Sigmoid colon (tissue), 7 donors: ENCODE data around the gene IFNAR1. TPM values are rescaled to one million over a fixed set of nuclear protein-coding genes. Genes with fewer than 3 reads are reported as not detected.

Source experiments
- DNase-seq: peaks from one replicate; pipeline ENCODE4 v3.0.0-alpha.2; 2019
- H3K27ac ChIP-seq, 4 donors: fragments of 200-600 bp; sonication (generic); one replicate each; pipeline ENCODE4 v1.5.1; 2016 to 2019; ENCODE audit warnings: mild to moderate bottlenecking in 1 of 4
- H3K27me3 ChIP-seq, 3 donors: fragments of 200-600 bp; sonication (generic); one replicate each; pipeline ENCODE4 v1.5.1; 2019; ENCODE audit warnings: mild to moderate bottlenecking in 1 of 3
- H3K36me3 ChIP-seq, 4 donors: fragments of 200-600 bp; sonication (generic); one replicate each; pipeline ENCODE4 v1.5.1; 2016 to 2019
- H3K4me1 ChIP-seq, 4 donors: fragments of 200-600 bp; sonication (generic); one replicate each; pipeline ENCODE4 v1.5.1; 2017 to 2019
- H3K4me3 ChIP-seq, 4 donors: fragments of 200-600 bp; sonication (generic); one replicate each; pipeline ENCODE4 v1.5.1; 2017 to 2019; ENCODE audit warnings: mild to moderate bottlenecking in 2 of 4, moderate library complexity in 1 of 4
- H3K9me3 ChIP-seq, 4 donors: fragments of 200-600 bp in 3 of 4; sonication (generic) in 3 of 4; one replicate each; pipeline versions ENCODE4 v1.5.1 to v1.6.1; 2013 to 2019
- CTCF ChIP-seq, 4 experiments: fragments of 450-650 bp in 3 of 4; fragments of 200-600 bp in 1 of 4; IDR thresholded peaks; one replicate each; pipeline ENCODE4 v1.5.1; 2016 to 2019; ENCODE audit warnings: antibody characterized with exemption in 4 of 4, mild to moderate bottlenecking in 3 of 4, moderate library complexity in 2 of 4
- EP300 ChIP-seq, 4 donors: sonication (generic); formaldehyde crosslinking; IDR thresholded peaks; one replicate each; pipeline ENCODE4 v1.6.1; 2017; ENCODE audit warnings: antibody characterized with exemption in 4 of 4
- POLR2A ChIP-seq, 2 donors: fragments of 450-650 bp; IDR thresholded peaks; one replicate each; pipeline ENCODE4 v1.6.1; 2016; ENCODE audit warnings: antibody characterized with exemption in 2 of 2, mild to moderate bottlenecking in 2 of 2, moderate library complexity in 2 of 2
- POLR2AphosphoS5 ChIP-seq, 4 donors: sonication (generic); formaldehyde crosslinking; IDR thresholded peaks; one replicate each; pipeline ENCODE4 v1.6.1; 2017; ENCODE audit warnings: antibody characterized with exemption in 4 of 4
- WGBS, 2 donors: extraction: QIAGEN DNeasy Blood & Tissue Kit; methylation state at CpG; one replicate each; pipeline ENCODE4 v1.1.7; 2013; 5-methylcytosine and 5-hydroxymethylcytosine counted together
- intact Hi-C: fragments of 100-400 bp; cut with DNase I; formaldehyde crosslinking; loops from one replicate; pipeline ENCODE4 v1.15.1; 2023
- polyA plus RNA-seq, 3 donors: library from polyadenylated mRNA; stranded (reverse); fragments of 200-250 nt; gene quantifications; one replicate each; pipeline ENCODE4 v1.2.3, GENCODE V29; 2013
- total RNA-seq, 4 donors: library from RNA; depleted of rRNA; stranded (reverse); fragments of >200 nt; gene quantifications; one replicate each; pipeline ENCODE4 v1.1.0, GENCODE V29; 2016
- donor health status: healthy with polysubstance abuse.
- donor health status: Bipolar disorder and iron deficiency.
- donor health status: healthy.

The IFNAR1 gene
- total and polyA plus RNA-seq, 7 donors: 6.6 to 32.6 (median 25.5) TPM

GRCh38 chr21:33313183-33313582 is 11.6 kb upstream of the IFNAR1 start:
- Histone ChIP-seq H3K27me3 (no peaks in the 10 kb centered on the region), H3K9me3 (peaks cover 0 to 3% (median 0%) of the 10 kb centered on the region in 4 donors), H3K36me3 (no peaks in the 10 kb centered on the region), H3K4me1 (no peaks in the 10 kb centered on the region), H3K27ac (no peak overlapping the region), H3K4me3 (no peak overlapping the region)
- no peak for DNase-seq
- TF ChIP-seq POLR2AphosphoS5 (IDR thresholded peaks at IDR 0.05) (no peak), POLR2A (IDR thresholded peaks at IDR 0.05) (no peak), CTCF (IDR thresholded peaks at IDR 0.05) (no peak), EP300 (IDR thresholded peaks at IDR 0.05) (no peak)
- intact Hi-C loops: no loop called here
- 82 to 83% methylated on average over 1 of the region's 1 CpG for WGBS, 2 donors

GRCh38 chr21:33313611-33314010 is 11.2 kb upstream of the IFNAR1 start:
- 84 to 94% methylated on average over 4 of the region's 4 CpGs for WGBS, 2 donors
- no peaks in the 10 kb centered on the region for H3K27me3 ChIP-seq
- no peak overlapping the region for H3K4me3 ChIP-seq
- TF ChIP-seq POLR2AphosphoS5 (IDR thresholded peaks at IDR 0.05): no peak
- TF ChIP-seq CTCF (IDR thresholded peaks at IDR 0.05): no peak
- TF ChIP-seq EP300 (IDR thresholded peaks at IDR 0.05): no peak
- no peak for TF ChIP-seq POLR2A (IDR thresholded peaks at IDR 0.05)
- peaks cover 0 to 3% (median 0%) of the 10 kb centered on the region in 4 donors for H3K9me3 ChIP-seq
- DNase-seq: no peak
- no peaks in the 10 kb centered on the region for H3K4me1 ChIP-seq
- no peak overlapping the region for H3K27ac ChIP-seq
- intact Hi-C loops: no loop called here
- H3K36me3 ChIP-seq: no peaks in the 10 kb centered on the region

GRCh38 chr21:33314111-33314510 is 10.7 kb upstream of the IFNAR1 start:
- no peaks in the 10 kb centered on the region for H3K27me3 ChIP-seq
- H3K9me3 ChIP-seq: peaks cover 0 to 3% (median 0%) of the 10 kb centered on the region in 4 donors
- no peaks in the 10 kb centered on the region for H3K4me1 ChIP-seq
- WGBS, 2 donors: 83 to 84% methylated on average over 4 of the region's 4 CpGs
- no peak overlapping the region for H3K27ac ChIP-seq
- no peak overlapping the region for H3K4me3 ChIP-seq
- intact Hi-C loops: no loop called here
- no peaks in the 10 kb centered on the region for H3K36me3 ChIP-seq
- no peak for TF ChIP-seq CTCF (IDR thresholded peaks at IDR 0.05)
- no peak for TF ChIP-seq EP300 (IDR thresholded peaks at IDR 0.05)
- no peak for TF ChIP-seq POLR2A (IDR thresholded peaks at IDR 0.05)
- TF ChIP-seq POLR2AphosphoS5 (IDR thresholded peaks at IDR 0.05): no peak
- no peak for DNase-seq

- Histone ChIP-seq H3K9me3 (no peaks in the 10 kb centered on the region), H3K27me3 (no peaks in the 10 kb centered on the region), H3K36me3 (no peaks in the 10 kb centered on the region), H3K27ac (no peak overlapping the region), H3K4me1 (no peaks in the 10 kb centered on the region), H3K4me3 (no peak overlapping the region)
- no peak for TF ChIP-seq POLR2AphosphoS5 (IDR thresholded peaks at IDR 0.05)
- no peak for TF ChIP-seq CTCF (IDR thresholded peaks at IDR 0.05)
- no peak for TF ChIP-seq EP300 (IDR thresholded peaks at IDR 0.05)
- no peak for TF ChIP-seq POLR2A (IDR thresholded peaks at IDR 0.05)
- intact Hi-C loops: no loop called here
- no peak for DNase-seq
- 74 to 86% methylated on average over 5 of the region's 5 CpGs for WGBS, 2 donors
Measured at GRCh38 chr21:33315946-33316710, 8.6 kb upstream of the IFNAR1 start.
